Activated CD4-positive, alpha-beta T cell treated with anti-CD3 and anti-CD28 coated beads, Interleukin-2, amount 50 U/mL, for 16 hours (primary cell): ENCODE data around the gene KRTAP10-2.

ENCODE experiments used
- DNase-seq: peaks from one replicate; pipeline ENCODE4 v3.0.0-alpha.2; 2020

Gene KRTAP10-2

DNA sequence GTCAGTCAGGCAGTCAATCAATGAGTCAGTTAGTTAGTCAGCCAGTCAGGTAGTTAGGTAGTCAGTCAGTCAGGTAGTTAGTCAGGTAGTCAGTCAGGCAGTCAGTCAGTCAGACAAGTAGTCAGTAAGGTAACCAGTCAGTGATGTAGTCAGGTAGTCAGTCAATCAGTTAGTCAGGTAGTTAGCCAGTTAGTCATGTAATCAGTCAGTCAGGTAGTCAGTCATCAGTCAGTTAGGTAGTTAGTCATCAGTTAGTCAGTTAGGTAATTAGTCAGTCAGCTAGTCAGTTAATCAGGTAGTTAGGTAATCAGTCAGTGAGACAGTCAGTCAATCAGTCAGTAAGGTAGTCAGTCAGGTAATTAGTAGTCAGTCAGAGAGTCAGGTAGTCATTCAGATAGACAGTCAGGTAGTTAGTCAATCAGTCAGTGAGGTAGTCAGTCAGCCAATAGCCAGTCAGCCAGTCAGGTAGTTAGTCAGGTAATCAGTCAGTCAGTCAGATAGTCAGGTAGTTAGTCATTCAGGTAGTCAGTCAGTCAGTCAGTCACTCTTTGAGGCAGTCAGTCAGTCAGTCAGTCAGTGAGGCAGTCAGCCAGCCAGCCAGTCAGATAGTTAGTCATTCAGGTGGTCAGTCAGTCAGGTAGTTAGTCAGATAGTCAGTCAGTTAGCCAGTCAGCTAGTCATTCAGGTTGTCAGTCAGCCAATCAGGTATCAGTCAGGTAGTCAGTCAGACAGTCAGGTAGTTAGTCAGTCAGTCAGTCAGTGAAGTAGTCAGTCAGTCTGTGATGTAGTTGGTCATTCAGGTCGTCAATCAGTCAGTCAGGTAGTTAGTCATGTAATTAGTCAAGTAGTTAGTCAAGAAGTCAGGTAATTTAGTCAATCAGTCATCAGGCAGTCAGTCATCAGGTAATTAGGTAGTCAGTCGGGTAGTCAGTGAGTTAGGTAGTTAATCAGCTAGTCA, 26.6 kb downstream of the KRTAP10-2 start:
- DNase-seq: no peak

DNA sequence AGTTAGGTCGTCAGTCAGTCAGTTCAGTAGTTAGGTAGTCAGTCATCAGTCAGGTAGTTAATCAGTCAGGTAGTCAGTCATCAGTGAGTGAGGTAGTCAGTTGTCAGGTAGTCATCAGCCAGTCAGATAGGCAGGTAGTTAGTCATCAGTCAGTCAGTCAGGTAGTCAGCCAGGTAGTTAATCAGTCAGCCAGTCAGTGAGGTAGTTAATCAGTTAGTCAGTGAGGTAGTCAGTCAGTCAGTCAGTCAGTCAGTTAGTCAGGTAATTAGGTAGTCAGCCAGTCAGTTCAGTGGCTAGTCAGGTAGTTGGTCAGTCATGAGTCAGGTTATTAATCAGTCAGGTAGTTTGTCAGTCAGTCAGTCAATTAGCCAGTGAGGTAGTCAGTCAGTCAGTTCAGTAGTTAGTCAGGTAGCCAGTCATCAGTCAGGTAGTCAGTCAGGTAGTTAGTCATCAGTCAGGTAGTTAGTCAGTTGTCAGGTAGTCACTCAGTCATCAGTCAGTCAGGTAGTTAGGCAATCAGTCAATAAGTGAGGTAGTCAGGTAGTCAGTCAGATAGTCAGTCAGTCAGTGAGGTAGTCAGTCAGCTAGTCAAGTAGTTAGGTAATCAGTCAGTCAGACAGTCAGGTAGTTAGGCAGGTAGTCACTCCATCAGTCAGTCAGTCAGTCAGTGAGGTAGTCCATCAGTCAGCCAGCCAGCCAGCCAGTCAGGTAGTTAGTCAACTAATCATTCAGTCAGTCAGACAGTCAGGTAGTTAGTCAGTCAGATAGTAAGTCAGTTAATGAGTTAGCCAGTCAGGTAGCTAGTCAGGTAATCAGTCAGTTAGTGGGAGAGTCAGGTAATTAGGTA, 27.5 kb downstream of the KRTAP10-2 start:
- no peak for DNase-seq

DNA sequence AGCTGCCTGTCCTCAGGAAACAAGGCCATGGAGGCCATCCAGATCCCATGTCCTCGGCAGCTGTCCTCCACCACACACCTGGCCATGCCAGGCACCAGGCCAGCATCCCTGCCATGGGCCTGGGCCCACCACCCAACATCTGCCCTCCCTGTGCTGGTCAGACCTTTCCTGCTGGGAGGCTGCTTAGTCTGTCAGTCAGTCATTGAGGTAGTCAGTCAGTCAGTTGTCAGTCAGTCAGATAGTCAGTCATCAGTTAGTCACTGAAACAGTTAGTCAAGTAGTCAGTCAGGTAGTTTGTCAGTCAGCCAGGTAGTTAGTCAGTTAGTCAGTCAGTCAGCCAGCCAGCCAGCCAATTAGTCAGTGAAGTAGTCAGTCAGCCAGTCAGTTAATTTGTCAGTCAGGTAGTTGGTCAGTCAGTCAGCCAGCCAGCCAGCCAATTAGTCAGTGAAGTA, 28.5 kb downstream of the KRTAP10-2 start:
- no peak for DNase-seq

DNA sequence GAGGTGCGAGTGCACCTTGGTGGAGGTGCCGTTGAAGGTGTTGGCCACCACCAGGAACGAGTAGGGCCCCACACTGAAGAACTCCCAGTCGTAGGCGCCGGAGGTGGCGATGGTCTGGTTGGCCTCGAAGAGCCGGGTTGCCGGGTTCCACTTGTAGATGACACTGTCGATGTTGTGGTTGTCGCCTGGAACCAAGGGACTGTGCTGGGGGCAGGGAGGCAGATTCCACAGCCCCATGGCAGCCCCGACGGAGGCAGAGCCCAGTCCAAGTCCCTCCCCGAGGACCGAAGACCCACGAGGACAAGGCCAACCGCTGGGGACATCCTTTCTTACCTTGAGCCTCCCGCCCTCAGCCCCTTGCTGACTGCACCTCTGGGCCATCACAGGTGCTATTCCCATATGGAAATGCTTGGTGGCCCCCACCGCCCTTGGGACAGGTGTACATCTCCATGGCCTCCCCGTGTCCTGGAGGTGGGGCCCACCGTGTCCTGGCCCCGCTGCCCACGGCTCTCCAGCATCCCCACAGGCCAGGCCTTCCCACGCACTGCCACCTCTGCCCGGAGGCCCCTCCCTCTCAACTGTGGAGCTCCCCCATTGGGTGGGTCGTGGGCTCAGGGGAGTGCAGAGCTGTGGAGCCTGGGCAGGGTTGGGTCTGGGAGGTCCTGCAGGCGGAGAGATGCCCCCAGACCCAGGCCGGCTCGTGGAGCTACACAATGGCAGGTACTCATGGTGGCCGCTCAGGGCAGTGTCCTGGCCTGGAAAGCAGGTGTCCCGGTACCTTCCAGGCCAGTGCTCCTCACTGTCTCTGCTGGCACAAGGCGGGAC, 29.2 kb downstream of the KRTAP10-2 start:
- no peak for DNase-seq

DNA sequence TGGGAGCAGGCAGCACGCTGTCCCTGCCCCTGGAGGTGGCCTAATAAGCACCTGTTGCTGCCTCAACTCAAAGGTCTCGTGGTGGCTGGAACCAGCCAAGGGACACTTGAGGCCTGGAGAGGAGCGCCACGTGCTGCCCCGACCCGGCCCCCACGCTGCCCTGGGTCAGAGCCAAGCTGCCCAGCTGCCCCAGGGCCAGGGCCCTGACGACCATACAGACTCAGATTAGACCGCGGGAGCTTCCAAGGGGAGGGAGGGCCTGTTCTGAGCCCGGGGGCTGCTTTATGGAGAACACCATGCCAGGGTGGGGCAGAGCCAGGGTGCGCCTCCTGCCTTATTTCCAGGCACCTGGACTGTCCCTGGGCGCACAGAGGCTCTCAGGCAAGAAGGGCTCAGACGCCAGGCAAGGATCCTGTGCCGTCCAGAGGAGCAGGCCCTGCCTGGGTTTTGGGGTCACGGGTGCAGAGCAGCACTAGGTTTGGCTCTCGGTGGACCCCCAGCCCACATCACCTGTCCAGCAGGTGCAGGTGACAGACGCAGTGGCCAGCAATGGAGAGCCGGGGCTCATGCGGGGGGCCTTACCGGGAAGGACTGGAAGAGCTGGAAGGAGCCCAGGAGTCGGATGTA, 29.9 kb downstream of the KRTAP10-2 start:
- no peak for DNase-seq

DNA sequence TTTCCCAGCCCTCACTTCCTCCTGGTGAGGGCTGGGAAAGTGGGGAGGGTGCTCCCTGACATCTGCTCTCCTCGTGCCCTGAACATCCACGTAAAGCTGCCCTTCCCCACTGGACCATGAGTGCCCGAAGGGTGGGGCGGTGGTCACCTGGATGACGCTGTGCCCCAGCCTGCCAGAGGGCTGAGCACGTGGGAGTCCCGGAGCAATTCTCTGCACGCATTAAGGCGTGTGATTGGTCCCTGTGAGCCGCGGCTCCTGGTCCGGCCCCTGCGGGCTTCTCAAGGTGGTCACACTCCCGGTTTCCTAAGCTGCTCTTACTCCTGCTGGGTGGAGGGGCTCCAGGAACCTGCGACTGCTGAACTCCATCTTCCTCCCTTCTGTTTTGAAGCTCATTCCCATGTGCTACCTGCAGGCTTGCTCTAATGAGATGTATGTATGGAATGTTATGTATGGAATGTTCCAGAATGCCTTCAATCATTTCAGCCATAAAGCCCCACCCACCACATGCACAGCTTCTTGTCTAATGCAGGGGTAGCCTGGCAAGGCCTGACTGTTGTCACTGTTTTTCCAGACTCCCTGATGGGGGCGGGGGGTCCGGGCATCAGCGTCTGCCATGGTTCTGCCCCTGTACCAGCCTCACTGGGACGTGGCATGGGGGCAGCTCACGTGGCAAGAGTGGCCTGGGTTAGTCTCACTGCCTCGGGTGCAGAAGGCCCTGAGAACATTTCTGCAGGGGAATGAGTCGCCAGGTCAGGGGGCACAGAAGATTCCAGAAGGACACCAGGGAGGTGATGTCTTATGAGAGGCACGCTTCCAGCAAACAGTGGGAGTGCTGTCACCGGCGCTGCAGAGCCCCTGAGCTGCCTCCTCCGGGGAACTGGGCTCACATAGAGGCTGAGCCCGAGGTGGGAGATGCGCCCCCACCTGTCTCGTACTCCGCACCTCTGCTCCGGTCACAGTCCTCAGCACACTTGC, 30.7 kb downstream of the KRTAP10-2 start:
- no peak for DNase-seq

DNA sequence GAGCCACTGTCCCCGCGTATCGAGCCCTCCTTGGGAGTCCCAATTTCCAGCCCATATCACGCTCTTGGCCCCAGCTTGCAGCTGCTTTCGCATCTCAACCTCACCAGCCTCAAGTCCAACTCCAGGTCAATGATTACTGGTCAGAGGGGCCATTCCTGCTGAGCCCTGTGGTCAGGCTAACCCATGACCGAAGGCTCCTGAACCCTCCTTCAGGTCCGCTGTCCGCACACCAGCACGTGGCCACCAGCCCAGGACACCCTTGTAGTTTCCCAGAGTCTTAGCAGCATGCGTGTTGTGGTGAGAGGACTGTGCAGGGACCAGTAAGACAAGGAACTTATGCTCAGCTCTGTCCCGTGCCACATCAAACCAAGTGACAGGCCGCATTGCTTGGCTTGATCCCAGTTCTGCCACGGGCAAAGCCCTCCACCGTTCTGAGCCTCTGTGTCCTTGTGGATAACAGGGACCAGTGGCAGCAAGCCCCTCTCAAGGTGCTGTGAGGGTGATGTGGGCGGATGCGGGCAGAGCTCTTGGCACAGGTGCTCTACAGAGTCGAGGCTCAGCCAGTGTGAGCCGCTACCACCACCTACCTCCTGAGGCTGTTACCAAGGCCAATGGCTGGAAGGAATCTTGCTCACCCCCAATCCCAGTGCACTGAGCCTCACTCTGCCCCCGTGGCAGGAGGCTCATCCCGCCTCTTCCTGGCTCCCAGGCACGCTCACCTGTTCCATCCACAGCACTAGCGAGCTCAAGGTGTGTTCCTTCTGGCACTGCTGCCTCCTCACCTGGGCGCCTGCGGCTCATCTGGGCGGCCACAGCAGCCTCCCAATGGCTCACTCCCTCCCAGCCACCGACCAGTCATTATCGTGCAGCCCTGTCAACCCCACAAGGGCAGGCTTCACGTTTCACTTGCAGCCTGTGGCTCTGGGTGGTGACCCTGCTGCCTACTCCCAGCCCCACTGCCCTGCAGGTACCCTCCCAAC, 31.7 kb downstream of the KRTAP10-2 start:
- DNase-seq: no peak

DNA sequence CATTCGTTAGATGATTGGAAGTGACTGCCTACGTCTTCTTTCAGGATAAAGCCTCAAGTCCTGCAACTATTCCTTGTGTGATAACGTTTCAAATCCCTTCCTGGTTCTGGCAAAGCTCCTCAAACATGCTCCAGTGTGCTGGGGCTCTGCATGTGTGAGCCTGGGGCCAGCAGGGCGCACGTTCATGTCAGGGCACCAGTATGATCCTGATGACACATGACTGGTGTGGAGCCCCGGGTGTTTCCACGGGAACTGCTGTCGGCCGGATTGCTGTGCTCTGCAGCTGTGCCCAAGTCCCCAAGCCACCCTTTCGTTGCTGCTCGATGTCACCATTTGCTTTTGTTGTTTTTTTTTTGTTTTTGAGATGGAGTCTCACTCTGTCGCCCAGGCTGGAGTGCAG, 32.6 kb downstream of the KRTAP10-2 start:
- no peak for DNase-seq

DNA sequence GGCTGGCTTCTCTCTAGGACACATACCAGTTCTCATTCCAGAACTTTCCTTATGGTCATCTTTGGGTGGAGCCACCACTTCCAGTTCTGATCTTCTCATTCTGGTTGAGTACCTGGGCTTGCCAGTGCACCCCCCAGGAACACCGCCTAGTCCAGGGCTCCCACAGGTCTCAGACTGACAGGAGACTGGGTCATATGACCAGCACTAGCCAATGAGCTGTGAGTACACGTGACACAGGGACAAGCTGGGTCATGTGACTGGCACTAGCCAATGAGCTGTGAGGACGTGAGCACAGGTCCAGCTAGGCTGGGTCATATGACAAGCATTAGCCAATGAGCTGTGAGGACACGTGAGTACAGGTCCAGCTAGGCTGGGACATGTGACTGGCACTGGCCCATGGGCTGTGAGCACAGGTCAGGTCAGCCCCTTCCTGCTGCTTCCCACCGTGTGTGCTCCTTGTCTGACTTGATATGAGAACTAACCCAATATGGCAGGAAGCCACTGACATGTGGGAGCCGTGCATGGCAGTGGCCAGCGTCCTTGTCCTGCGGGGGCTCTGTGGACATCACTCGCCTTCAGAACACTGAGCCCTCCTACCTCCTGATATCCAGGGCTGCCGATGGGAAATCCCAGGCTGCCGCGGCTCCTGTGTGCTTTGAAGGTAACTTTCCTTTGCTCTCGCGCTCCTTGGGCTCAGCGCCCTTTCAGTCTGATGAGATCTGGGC, 34.0 kb downstream of the KRTAP10-2 start:
- peak; percentile 23 for DNase-seq

DNA sequence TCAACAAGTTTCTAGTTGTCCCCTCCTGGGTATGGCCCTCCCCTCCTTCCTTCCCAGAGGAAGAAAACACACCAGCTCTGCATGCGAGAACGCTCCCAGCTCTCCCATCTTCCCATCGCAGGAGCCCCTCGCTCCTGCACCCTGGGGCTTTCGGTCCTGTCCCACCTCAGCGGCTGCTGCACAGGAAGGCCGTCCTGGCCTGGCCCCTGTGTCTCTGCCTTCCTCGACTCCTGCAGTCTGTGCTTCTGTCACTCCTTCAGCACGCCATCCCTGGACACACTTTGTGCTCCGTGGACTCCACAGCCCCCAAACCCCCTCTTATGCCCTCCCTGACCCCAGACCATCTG, 34.5 kb downstream of the KRTAP10-2 start:
- DNase-seq: no peak

DNA sequence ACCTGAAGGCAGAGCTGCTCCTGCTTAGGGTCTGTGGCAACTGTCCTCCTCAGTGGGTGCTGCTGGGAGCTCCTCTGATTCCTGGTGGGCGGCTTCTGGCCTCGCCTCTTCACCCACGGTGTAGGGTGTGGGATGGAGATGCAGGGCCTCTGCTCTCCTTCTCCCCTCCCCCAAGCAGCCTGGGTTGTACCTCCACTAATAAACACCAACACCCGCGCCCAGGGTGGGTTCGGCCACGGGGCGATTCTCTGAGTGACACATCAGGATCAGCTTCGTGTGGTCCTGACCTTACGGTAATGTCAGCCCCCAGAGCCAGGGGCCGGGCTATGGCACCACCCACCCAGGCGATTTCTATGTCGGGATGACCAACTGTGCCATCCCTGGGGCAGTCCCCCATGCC, 35.0 kb downstream of the KRTAP10-2 start:
- no peak for DNase-seq

DNA sequence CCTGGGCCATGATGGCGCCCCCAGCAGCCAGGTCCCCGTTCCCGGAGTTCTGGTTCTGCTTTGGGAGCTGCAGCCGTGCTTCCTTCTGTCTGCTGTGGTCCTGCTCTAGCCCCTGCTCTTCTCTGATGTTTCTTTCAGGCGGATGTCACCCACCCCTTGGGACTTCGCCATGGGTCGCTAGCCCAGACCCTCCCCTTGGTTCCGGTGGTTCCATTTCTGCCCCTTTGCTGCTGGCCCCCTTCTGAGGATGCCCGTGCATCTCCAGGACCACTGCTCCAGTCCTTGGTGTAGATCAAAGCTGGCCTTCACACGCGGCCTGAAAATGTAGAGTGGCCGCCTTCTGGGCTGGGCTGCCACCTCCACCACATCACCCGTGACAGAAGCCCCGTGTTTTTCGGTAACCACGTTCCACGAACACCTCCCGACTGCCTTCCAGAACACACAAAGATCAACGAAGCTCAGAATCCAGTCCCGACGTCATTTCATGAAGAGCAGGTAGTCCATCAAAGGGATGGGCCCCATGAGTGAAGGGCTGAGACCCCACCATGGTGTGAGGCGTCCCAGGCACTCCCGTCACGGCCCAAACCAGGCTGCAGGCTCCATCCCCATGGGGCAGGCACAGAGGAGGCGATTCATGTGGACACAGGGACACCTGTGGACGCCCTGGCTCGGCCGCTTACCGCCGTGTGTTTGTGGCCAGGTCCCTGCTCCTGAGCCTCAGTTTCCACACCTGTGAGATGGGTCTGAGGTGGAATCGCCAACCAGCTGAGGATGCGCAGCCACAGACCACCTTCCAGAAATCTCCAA, 35.7 kb downstream of the KRTAP10-2 start:
- no peak for DNase-seq

DNA sequence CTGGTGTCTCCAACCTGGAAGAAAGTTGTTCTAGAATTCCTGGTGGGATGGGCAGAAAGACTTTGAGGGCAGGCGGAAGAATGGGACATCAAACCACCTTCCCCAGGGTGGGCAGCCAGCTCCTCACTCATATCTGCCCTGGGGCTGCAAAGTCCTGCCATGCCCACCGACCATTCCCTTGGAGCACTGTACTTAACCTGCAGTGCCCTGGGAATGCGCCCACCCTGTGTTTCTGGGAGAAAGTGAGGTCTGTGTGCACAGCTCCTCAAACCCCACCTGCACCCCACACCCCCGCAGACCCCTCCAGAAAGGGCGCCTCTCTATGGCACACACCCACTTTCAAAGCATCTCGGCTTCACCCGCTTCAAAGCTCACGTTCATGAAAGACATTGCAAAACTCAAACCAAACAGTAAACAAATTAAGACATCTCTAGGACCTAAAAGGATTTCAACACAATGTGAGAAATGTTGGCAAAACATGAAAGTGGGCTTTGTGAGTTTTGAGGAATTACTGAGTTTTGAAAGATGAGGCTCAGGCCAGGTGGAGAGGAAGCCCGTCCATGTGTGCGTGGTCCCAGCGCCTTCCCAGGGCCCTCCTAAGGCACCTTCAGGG, 36.5 kb downstream of the KRTAP10-2 start:
- DNase-seq: no peak

DNA sequence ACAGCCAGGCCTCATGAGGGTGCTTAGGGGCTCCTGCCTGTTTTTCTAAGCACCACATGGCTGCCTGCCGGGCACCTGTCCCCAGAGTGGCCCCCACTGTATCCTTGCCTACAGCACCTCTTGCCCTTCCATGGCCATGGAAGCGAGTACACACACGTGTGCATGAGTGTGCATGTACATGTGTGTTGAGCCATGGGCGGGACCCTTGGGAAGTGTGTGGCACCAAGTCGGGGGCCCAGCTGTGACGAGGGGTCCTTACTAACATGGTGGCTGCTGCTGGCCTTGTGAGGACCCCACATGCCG, 37.1 kb downstream of the KRTAP10-2 start:
- DNase-seq: no peak

DNA sequence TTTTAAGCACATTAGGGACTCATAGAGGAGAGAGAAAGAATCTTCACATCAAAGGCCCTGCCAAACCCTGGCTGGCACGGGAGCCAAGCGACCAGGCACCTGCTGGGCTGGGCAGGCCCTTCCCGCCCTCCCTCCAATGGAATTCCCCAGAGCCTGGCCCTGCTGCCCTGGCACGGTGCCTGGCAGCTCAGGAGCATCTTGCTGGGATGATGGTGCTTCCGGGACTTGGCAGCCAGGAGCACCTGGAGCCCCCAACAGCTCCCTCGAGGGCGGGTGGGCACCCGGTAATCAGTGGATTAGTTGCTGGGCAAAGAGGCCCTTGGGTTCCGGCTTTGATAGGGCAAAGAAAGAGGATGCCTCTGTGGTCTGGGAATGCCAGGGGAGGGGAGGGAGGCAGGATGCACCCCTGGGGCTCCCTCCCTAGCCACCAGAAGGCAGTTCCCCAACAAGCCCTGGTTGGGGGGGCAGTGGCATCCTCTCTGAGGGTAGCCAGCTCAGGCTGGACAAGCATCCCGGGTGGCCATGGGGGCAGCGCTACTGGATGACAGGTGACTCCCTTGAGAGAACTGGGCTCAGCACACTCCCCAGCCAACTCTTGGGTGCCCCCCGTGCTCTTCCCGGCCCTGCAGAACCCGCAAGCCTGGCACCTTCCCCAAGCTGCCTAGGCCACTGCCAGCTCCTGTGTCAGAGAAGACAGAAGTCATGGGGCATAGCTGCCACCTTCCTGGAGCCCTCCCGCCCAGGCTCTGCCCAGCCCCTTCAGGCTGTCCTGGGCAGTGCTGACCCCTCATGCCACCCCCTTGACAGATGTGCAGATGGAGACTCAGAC, 37.7 kb downstream of the KRTAP10-2 start:
- no peak for DNase-seq

DNA sequence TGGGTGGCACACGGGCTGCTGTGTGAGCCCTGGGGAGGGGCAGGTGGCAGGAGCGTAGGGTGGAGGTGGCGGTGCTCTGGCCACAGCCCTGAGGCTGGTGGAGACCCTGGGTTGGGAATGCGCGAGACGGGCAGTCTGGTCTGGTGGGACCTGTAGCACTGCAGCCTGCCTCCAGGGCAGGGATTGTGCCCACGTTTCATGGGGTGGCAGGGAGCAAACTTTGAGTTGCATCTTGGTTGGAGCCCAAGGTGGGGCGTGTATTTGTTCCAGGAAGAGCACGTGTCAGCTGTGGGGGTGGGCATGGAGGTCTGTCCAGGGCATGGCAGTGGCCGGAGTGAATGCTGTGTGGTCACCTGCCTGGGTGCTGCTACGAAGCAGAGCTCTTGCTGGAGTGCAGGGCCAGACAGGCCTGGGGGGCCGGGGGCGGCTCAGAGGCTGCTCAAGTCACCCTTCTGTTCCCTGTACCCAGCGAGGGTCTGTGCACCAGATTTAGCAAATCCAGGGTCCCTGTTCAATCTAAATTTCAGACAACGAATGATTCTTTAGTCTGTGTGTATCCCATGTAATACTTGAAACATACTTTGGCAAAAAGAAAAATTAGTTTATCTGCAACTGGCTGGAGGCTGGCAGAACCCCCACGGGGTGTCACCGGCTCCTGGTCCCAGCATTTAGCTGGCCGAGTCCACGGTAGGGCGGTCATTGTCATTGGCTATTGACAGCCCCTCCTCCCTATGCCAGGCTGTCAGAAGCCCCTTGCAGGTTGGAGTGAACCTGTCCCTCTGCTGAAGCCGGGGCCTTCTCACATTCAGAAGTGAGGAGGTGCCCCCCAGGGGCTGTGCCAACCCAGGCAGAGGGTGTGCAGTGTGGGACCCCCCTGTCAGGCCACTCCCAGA, 38.6 kb downstream of the KRTAP10-2 start:
- DNase-seq: no peak
